GM13977 (cell line): ENCODE measurements around the gene NOVA1.

ENCODE experiments used
- DNase-seq: peaks from one replicate; pipeline ENCODE4 v3.0.0; 2012; ENCODE audit warnings: low spot score
- in situ Hi-C: fragments of 300-500 bp; cut with MboI; formaldehyde crosslinking; loops from one replicate; pipeline ENCODE4 v1.12.0; 2022; ENCODE audit warnings: low sequenced_read_pairs, low pct_unique_long_range_greater_than_20kb, mixed read lengths, inconsistent platforms; ENCODE audit not compliant: unreplicated experiment
- TF ChIP-seq, protein P1 (sequence below): IDR thresholded peaks from 2 replicates; pipeline ENCODE4 v1.5.1; 2012; ENCODE audit warnings: mild to moderate bottlenecking, control low read depth; ENCODE audit not compliant: insufficient read depth; ENCODE audit errors: extremely low read depth, missing control alignments

Gene NOVA1

DNA sequence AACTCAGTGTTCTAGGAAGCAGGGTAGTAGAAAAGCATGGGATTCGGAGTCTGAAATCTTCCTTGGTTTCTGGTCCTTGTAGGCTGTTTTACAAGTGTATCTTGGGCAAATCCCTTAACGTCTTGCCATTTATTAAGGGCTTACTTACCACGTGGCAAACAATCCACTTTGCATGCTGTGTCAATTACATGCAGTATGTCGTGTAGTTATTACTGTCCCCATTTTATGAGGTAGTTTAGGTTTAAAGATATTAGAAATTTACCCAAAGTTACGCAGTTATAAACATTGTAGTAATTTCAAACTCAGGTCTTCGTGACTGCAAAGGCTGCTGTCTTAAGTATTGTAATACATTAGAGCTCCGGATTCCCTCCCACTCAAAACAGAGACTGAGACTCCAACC lies 1.5 kb upstream of the NOVA1 start:
- TF ChIP-seq, protein P1, sequence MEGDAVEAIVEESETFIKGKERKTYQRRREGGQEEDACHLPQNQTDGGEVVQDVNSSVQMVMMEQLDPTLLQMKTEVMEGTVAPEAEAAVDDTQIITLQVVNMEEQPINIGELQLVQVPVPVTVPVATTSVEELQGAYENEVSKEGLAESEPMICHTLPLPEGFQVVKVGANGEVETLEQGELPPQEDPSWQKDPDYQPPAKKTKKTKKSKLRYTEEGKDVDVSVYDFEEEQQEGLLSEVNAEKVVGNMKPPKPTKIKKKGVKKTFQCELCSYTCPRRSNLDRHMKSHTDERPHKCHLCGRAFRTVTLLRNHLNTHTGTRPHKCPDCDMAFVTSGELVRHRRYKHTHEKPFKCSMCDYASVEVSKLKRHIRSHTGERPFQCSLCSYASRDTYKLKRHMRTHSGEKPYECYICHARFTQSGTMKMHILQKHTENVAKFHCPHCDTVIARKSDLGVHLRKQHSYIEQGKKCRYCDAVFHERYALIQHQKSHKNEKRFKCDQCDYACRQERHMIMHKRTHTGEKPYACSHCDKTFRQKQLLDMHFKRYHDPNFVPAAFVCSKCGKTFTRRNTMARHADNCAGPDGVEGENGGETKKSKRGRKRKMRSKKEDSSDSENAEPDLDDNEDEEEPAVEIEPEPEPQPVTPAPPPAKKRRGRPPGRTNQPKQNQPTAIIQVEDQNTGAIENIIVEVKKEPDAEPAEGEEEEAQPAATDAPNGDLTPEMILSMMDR, result no peak
- no peak for DNase-seq
- in situ Hi-C loops, result no loop called here

DNA sequence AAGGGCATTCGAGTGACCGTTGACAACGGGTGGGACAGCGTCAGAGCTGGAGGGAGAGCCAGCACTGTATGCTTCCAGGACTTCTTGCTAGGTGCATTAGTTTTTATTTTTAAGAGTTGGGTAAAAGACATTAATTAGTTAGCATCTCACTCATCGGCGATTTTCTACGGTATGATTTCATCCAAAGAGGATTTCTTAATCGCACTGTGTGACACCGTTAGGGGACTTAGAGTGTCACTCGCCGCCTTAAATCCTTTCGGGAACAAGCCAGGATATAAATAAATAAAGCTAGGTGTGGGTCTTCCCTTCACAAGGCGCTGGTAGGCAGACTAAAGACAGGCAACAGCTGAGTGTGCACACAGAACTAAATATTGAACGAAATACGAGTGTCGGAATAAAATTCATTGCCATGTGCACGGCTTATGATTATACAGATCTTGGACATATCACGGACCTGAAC lies 869 bp upstream of the NOVA1 start:
- TF ChIP-seq, protein P1, result no peak
- in situ Hi-C loops, result no loop called here
- no peak for DNase-seq

DNA sequence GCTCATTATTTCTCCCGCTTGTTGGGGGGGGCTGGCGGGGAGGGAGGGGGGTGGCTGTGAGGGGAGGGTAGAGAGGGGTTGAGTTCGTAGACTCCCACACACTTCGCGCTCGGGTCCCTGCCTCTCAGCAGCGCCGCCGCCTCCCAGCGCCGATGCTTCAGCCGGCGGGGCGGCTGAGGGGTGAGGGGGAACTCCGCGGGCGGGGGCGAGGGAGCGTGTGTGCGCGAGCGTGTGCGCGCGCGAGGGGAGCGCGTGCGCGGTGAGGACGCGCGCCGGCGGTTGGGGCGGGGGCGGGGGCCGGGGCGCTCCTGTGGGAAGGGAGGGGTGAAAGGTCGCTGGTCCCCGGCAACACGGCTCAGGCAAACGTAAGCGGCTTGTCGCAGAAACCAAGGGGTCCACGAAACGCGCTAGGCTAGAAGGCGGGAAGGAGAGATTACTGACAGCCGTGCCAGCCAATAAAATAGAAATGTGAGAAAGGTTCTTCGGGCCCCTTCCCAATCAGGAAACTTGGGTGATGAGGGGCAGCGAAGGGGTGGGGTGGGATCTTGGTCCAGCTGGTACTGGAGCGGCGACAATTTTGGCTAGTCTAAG lies 343 bp upstream of the NOVA1 start:
- in situ Hi-C loops, result no loop called here

DNA sequence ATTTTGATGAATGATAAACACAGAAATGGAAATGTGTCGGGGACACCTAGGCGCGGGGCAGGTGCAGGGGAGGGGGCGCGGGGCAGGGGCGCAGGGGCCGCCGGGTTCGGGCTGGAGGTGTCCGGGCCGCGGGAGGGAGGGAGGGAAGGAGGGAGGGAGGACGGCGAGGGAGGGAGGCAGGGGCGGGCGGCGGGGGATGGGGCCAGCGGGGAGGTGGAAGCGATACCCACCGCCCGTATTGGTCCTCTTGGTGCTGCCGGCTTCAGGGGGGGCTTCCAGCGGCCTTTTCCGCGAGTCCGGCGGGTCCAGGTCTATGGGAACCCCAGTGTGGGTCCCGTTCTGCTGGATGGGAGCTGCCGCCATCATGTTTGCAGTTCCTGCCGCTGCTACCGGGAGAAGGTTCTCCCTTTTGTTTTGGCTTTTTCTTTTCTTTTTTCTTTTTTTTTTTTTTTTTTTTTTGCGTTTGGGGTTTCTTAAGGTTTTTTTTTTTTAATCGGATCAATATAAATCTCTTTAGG lies 703 bp downstream of the NOVA1 start:
- in situ Hi-C loops, result no loop called here
- DNase-seq, result no peak
- TF ChIP-seq, protein P1, result no peak

More for the DNA sequence above, 343 bp upstream of the NOVA1 start:
- TF ChIP-seq, protein P1, result no peak
- no peak for DNase-seq

DNA sequence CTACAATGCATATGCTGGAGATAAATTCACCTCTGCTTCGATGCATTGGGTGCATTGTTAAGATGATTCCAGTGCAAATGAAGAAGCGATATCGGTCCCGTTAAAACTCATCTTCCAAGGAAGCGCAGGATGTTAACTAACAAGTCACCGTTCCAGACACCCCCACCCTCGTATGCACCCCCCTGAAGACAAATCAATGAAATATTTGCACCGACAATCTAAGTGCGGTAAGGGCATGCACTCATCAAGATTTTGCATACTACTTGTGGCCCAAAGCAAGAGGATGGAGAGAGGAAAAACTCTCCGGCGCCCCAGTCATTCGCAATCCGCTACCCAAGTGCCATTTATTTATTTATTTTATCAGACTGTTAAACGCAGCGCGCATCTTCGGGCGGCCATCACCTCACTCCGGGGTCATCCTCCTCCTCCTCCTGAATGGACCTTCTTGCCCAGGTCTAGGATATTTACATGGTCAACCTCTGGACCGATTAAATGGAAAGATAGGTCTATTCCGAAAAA lies 1.2 kb downstream of the NOVA1 start:
- in situ Hi-C loops, result no loop called here
- DNase-seq, result no peak
- TF ChIP-seq, protein P1, result no peak

DNA sequence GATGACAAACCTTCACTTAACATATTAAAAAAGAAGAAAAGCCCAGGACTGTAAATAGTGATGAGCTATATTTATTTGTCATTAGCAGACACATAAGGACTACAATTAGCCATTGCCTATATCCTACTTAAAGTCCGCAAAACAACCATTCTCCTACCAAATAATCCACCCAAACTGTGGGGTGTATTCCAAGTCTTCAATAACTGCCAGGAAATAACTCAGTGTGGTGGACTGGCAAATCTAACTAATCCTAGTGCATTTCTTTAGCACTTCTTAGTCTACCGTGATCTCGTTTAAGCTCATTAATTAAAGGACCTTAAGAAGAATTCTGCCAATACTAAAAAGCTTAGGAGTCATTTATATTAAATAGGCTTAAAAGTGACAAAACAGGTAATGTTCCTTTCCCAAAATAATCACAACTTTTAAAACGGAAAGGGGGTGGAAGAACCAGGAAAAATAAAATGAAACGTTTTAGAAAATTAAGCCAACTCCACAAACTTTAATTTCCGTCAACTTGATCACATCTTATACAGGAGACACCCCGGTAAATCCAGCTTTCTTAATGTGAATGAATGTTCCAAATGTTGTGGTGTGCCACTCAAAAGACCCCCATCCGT lies 1.8 kb downstream of the NOVA1 start:
- in situ Hi-C loops, result no loop called here
- DNase-seq, result no peak
- TF ChIP-seq, protein P1, result no peak
